HFF-Myc (cell line): ENCODE data around the gene CFAP46.
"Not testable (repeated sequence)": the region's sequence is repeated elsewhere in the genome, so short reads cannot be mapped to it uniquely, and the experiment has no call there.

Experiments
- DNase-seq: peaks from one replicate; pipeline ENCODE4 v3.0.0-alpha.2; 2011; ENCODE audit warnings: low read depth; ENCODE audit errors: extremely low read depth
- H3K4me3 ChIP-seq: replicated peaks from 2 replicates; pipeline ENCODE4 v1.5.1; 2011; ENCODE audit warnings: low read depth, mild to moderate bottlenecking, control low read depth, low read length
- TF ChIP-seq, protein P1 (sequence below): IDR thresholded peaks from 2 replicates; pipeline ENCODE4 v1.5.1; 2012; ENCODE audit warnings: mild to moderate bottlenecking, low read depth, low read length, control low read depth; ENCODE audit errors: missing control alignments

Gene CFAP46

DNA sequence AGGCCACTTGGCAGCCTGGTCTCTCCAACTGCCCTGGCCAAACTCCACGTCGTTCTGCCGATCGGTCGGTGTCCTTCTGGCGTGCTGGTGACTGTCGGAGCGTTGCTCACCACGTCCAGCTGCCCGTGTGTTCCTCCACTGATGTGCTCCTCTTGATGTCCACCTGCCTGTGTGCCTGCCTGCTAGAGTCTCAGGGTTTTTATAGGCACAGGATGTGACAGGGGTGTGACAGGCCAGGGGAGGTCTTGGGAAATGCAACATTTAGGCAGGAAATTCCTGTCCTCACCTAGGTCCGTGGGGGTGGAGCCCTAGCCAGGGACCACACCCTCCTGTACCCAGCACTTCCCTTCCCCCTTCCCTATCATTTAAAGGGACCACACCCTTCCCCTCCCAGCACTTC lies 25.2 kb upstream of the CFAP46 start:
- TF ChIP-seq, protein P1, sequence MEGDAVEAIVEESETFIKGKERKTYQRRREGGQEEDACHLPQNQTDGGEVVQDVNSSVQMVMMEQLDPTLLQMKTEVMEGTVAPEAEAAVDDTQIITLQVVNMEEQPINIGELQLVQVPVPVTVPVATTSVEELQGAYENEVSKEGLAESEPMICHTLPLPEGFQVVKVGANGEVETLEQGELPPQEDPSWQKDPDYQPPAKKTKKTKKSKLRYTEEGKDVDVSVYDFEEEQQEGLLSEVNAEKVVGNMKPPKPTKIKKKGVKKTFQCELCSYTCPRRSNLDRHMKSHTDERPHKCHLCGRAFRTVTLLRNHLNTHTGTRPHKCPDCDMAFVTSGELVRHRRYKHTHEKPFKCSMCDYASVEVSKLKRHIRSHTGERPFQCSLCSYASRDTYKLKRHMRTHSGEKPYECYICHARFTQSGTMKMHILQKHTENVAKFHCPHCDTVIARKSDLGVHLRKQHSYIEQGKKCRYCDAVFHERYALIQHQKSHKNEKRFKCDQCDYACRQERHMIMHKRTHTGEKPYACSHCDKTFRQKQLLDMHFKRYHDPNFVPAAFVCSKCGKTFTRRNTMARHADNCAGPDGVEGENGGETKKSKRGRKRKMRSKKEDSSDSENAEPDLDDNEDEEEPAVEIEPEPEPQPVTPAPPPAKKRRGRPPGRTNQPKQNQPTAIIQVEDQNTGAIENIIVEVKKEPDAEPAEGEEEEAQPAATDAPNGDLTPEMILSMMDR, result no peak

DNA sequence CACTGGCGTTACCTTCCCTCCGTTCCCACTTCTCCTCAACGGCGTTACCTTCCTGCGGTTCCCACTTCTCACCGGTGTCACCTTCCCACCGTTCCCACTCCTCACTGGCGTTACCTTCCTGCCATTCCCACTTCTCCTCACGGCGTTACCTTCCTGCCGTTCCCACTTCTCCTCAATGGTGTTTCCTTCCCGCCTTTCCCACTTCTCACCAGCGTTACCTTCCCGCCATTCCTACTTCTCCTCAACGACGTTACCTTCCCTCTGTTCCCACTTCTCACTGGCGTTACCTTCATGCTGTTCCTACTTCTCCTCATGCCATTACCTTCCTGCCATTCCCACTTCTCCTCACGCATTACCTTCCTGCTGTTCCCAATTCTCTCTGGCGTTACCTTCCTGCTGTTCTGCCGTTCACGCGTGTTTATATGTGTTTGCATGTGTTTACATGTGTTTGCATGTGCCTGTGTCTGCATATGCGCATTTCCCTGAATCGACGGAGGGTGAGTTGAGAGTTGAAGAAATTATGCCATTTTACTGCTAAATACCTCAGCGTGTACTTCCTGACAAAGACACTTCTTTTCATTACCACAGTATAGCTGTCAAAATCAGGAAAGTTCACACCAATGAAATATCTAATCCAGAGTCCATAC lies 23.2 kb upstream of the CFAP46 start:
- DNase-seq, result no peak
- H3K4me3 ChIP-seq, result no peak overlapping the region
- TF ChIP-seq, protein P1, result no peak

More for the DNA sequence above, 25.2 kb upstream of the CFAP46 start:
- no peak overlapping the region for H3K4me3 ChIP-seq
- DNase-seq, result no peak

DNA sequence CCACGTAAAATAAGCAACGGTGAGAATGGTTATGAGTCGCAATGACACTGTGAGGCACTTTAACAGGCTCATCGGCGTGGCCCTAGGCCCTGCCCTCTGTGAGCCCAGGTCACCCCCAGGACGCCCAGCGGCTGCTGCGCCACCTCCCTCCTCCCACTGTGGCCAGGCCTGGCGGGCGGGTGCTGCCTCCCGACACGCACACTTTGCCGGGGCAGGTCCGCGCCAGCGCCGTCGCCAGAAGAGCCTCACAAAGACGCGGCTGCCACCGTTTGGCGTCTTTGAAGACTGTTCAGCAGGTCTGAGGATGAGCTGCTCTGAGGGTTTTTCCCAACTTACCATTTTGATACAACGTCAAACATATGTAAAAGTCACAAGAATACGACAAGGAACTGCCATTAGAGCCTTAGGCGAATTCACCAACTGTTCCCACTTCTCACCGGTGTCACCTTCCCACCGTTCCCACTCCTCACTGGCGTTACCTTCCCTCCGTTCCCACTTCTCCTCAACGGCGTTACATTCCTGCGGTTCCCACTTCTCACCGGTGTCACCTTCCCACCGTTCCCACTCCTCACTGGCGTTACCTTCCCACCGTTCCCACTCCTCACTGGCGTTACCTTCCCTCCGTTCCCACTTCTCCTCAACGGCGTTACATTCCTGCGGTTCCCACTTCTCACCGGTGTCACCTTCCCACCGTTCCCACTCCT lies 22.5 kb upstream of the CFAP46 start:
- not testable (repeated sequence) for DNase-seq, H3K4me3 ChIP-seq

DNA sequence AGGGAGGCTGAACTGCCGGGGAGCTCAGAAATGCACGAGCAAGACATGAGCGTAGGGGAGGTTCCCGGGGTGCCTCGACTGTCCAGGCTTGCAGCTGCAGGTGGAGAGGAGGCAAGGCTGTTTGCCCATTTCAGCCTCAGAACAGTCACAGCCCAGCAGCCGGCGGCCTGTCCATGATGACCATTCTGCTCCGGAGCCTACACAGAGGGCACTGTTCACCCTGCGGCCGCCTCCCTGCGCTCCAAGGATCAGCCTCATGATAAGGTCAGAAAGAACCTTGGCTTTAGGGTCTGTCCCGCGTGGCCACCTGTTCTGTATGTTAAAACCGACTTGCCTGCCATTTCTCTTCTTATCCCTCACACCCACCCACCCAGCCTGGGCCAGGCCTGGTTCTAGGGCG lies 21.9 kb upstream of the CFAP46 start:
- TF ChIP-seq, protein P1, result no peak
- H3K4me3 ChIP-seq, result no peak overlapping the region

DNA sequence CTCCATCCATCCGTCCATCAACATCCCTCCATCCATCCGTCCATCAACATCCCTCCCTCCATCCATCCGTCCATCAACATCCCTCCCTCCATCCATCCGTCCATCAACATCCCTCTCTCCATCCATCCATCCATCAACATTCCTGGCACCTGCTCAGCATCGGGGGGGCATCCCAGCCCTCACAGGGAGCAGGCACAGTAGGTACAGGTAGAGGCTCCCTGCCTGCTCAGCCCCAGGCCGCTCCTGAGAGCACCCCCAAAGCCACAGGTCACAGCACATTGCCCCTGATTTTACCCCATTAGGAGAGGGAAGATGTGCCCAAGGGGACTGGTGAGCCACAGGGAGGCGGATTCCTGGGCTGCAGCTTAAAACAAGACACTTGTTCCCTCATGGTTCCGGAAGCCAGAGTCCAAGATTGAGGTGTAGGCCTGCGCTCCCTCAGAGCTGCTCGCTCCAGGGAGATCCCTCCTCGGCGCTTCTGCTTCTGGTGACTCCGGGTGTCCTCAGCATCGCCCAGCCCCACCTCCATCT lies 21.1 kb upstream of the CFAP46 start:
- TF ChIP-seq, protein P1, result no peak
- H3K4me3 ChIP-seq, result no peak overlapping the region
- no peak for DNase-seq

More for the DNA sequence above, 21.9 kb upstream of the CFAP46 start:
- no peak for DNase-seq

DNA sequence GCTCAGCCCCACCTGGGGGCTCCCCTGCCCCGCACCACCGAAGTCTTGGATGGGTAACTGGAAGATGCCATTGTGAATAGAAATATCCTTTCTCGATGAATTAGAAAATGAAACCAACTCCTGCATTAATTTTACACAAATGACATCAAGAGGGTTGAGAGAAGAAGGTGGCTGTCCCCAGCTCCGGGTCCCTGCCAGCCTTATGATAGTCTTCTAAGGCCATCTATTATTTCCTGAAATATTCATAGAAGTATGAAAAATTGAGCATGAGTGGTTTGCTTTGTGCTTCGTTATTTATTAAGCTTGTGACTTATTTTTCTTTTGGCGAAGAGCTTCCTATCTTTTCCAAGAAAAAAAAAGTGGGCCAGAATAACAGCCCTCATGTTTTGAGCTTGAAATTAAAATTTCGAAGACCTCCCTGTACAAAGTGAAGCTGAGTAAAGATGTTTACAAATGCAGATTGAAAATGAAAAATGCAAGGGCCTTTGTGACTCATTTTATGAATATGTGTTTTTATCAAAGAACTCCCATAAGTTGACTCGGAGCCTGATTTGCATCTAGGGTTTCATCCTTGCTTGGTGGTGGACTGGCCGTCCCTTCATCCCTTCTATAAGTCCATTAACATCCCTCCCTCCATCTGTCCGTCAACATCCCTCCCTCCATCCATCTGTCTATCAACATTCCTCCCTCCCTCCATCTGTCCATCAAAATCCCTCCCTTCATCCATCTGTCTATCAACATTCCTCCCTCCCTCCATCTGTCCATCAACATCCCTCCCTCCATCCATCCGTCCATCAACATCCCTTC lies 20.5 kb upstream of the CFAP46 start:
- TF ChIP-seq, protein P1, result no peak
- DNase-seq, result no peak
- H3K4me3 ChIP-seq, result peak overlapping the region; percentile 41
